NOMO-1 treated with dmso at 0.1 percent for 144 hours (cell line): ENCODE results near the gene EMC10.

Experiments
- DNase-seq: peaks from one replicate; lab custom pipeline; 2025; ENCODE audit not compliant: unreplicated experiment; lab: John Stamatoyannopoulos, UW

The EMC10 gene

GRCh38 chr19:50495020-50495531 lies 18.8 kb downstream of the EMC10 start:
- no peak for DNase-seq

GRCh38 chr19:50496189-50497021 lies 20.1 kb downstream of the EMC10 start:
- no peak for DNase-seq

- no peak for DNase-seq
Observed at GRCh38 chr19:50497022-50497405, 20.7 kb downstream of the EMC10 start.

- no peak for DNase-seq
Observed at GRCh38 chr19:50498219-50499056, 22.1 kb downstream of the EMC10 start.

- DNase-seq, result no peak
Observed at GRCh38 chr19:50500060-50500752, 23.9 kb downstream of the EMC10 start.

- no peak for DNase-seq
Observed at GRCh38 chr19:50500753-50501151, 24.4 kb downstream of the EMC10 start.

- DNase-seq, result no peak
Observed at GRCh38 chr19:50501186-50501567, 24.9 kb downstream of the EMC10 start.

- no peak for DNase-seq
Observed at GRCh38 chr19:50501568-50502475, 25.5 kb downstream of the EMC10 start.

- DNase-seq, result no peak
Observed at GRCh38 chr19:50505856-50506611, 29.7 kb downstream of the EMC10 start.

GRCh38 chr19:50506700-50507099 lies 30.4 kb downstream of the EMC10 start:
- no peak for DNase-seq

GRCh38 chr19:50507376-50507775 lies 31.1 kb downstream of the EMC10 start:
- DNase-seq, result no peak

GRCh38 chr19:50508843-50509190 lies 32.5 kb downstream of the EMC10 start:
- no peak for DNase-seq

GRCh38 chr19:50509366-50509765 lies 33.1 kb downstream of the EMC10 start:
- no peak for DNase-seq

GRCh38 chr19:50510121-50510670 lies 33.9 kb downstream of the EMC10 start:
- DNase-seq, result no peak

GRCh38 chr19:50510700-50511068 lies 34.4 kb downstream of the EMC10 start:
- no peak for DNase-seq

GRCh38 chr19:50511069-50511822 lies 34.9 kb downstream of the EMC10 start, which contains the start of gene JOSD2:
Gene JOSD2, minus strand, starts transcription at chr19:50511191. Its CDS starts 760 bp downstream, at chr19:50510431.
- DNase-seq, result peak; percentile 99

- DNase-seq, result no peak
Observed at GRCh38 chr19:50512112-50512998, 36.0 kb downstream of the EMC10 start.
